ENCODE measurements around the gene KPNA1. TPM values are rescaled to one million over a fixed set of nuclear protein-coding genes. Genes with fewer than 3 reads are reported as not detected.

Gene KPNA1
- total and polyA plus RNA-seq, 4 donors, result 10.8 to 55.2 (median 28.9) TPM

DNA sequence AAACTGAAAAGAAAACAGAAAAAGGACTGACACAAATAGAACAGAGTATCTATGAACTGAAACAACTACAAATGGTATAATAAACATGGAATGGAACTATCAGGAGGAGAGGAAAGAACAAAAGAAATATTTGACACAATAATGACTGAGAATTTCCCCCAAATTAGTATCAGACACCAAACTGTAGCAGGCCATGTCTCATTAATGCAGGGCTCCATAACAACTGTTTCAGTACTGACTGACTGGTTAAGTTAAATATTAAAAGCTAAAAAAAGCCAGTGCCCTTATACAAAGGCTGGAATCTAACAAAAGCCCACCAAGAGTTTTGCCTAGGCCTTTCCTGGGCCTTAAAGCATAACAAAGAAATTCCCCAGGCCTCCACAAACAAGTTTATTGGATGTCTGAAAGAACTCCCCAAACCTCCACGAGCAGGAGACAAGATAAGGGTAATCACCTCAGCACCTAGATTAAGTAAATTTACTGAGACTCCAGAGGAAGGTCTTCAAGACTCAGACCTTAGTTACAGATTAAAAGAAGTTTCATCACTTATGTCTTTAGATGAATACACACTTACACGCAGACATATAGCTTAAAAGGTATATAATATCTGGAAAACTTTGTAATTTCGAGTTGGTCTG is 45.7 kb downstream of the KPNA1 start:
- Histone ChIP-seq H3K4me3 (no peak overlapping the region), H3K36me3 (ENCODE audit: control insufficient read depth in 4 of 4, insufficient read depth in 4 of 4, low read length in 4 of 4) (peaks cover 0 to 6% (median 0%) of the 10 kb centered on the region in 4 donors), H3K4me1 (ENCODE audit: control insufficient read depth in 5 of 5, insufficient read depth in 5 of 5, low read length in 5 of 5) (peaks cover 0 to 7% (median 0%) of the 10 kb centered on the region in 5 donors), H3K27me3 (ENCODE audit: control insufficient read depth in 3 of 3, insufficient read depth in 3 of 3, low read length in 2 of 3) (no peaks in the 10 kb centered on the region), H3K9ac (ENCODE audit: insufficient read depth in 1 of 2, low read length in 2 of 2) (no peak overlapping the region), H3K9me3 (ENCODE audit: control insufficient read depth in 4 of 4, insufficient read depth in 3 of 4, low read length in 3 of 4) (no peaks in the 10 kb centered on the region), H3K27ac (ENCODE audit: low read depth in 1 of 2, low read length in 1 of 2) (no peak overlapping the region)
- WGBS, 2 donors, result 80 to 90% methylated on average over 3 of the region's 3 CpGs
- ATAC-seq (ENCODE audit: insufficient read depth, low FRiP score), result no peak
- TF ChIP-seq, protein P1, sequence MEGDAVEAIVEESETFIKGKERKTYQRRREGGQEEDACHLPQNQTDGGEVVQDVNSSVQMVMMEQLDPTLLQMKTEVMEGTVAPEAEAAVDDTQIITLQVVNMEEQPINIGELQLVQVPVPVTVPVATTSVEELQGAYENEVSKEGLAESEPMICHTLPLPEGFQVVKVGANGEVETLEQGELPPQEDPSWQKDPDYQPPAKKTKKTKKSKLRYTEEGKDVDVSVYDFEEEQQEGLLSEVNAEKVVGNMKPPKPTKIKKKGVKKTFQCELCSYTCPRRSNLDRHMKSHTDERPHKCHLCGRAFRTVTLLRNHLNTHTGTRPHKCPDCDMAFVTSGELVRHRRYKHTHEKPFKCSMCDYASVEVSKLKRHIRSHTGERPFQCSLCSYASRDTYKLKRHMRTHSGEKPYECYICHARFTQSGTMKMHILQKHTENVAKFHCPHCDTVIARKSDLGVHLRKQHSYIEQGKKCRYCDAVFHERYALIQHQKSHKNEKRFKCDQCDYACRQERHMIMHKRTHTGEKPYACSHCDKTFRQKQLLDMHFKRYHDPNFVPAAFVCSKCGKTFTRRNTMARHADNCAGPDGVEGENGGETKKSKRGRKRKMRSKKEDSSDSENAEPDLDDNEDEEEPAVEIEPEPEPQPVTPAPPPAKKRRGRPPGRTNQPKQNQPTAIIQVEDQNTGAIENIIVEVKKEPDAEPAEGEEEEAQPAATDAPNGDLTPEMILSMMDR (IDR thresholded peaks at IDR 0.05; ENCODE audit: control extremely low read depth, extremely low read depth), result no peak
- DNase-seq, result no peak

DNA sequence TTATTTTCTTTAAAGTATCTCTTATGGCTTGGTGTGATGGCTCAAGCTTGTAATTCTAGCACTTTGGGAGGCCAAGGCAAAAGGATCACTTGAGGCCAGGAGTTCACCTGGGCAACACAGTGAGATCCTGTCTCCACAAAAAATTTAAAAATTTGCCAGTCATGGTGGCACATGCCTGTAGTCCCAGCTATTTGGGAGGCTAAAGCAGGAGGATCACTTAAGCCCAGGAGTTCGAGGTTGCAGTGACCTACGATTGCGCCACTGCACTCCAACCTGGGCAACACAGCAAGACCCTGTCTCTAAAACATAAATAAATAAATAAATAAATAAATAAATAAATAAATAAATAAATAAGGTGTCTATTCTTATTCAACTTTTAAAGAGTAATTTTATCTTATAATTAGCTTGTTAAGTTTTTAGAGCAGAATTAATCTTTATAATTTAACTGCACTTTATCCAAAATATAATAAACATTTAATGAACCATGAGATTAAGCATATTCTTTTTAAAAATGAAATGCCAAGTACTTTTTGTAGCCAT is 48.0 kb downstream of the KPNA1 start:
- no peak overlapping the region for H3K27ac ChIP-seq (ENCODE audit: low read depth in 1 of 2, low read length in 1 of 2)
- no peak overlapping the region for H3K4me3 ChIP-seq
- H3K9ac ChIP-seq (ENCODE audit: insufficient read depth in 1 of 2, low read length in 2 of 2), result no peak overlapping the region
- ATAC-seq (ENCODE audit: insufficient read depth, low FRiP score), result no peak
- H3K27me3 ChIP-seq (ENCODE audit: control insufficient read depth in 3 of 3, insufficient read depth in 3 of 3, low read length in 2 of 3), result no peaks in the 10 kb centered on the region
- no peaks in the 10 kb centered on the region for H3K9me3 ChIP-seq (ENCODE audit: control insufficient read depth in 4 of 4, insufficient read depth in 3 of 4, low read length in 3 of 4)
- TF ChIP-seq, protein P1 (IDR thresholded peaks at IDR 0.05; ENCODE audit: control extremely low read depth, extremely low read depth), result no peak
- H3K4me1 ChIP-seq (ENCODE audit: control insufficient read depth in 5 of 5, insufficient read depth in 5 of 5, low read length in 5 of 5), result peaks cover 0 to 7% (median 0%) of the 10 kb centered on the region in 5 donors
- H3K36me3 ChIP-seq (ENCODE audit: control insufficient read depth in 4 of 4, insufficient read depth in 4 of 4, low read length in 4 of 4), result peaks cover 0 to 11% (median 5%) of the 10 kb centered on the region in 4 donors
- no peak for DNase-seq
- 98 to 99% methylated on average over 3 of the region's 3 CpGs for WGBS, 2 donors

DNA sequence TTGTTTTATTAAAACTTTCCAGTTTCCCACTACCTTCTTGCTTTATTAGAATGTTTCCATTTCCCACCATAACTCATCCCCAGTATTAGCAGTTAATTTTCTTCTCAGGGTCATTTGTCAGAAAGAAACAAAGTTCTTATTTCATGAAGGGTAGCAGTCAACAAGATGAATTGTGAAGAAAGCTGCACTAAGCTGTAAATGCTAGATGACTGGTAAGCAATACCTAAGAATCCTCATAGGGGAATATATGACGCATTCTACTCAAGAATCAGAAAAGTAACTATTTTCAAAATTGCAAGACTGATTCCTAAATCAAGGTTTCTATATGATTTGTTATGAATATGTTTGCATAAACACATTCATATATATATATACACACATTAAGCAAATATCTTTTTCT is 50.1 kb downstream of the KPNA1 start:
- Histone ChIP-seq H3K4me1 (ENCODE audit: control insufficient read depth in 5 of 5, insufficient read depth in 5 of 5, low read length in 5 of 5) (peaks cover 0 to 7% (median 0%) of the 10 kb centered on the region in 5 donors), H3K9me3 (ENCODE audit: control insufficient read depth in 4 of 4, insufficient read depth in 3 of 4, low read length in 3 of 4) (no peaks in the 10 kb centered on the region), H3K27me3 (ENCODE audit: control insufficient read depth in 3 of 3, insufficient read depth in 3 of 3, low read length in 2 of 3) (no peaks in the 10 kb centered on the region), H3K4me3 (no peak overlapping the region), H3K27ac (ENCODE audit: low read depth in 1 of 2, low read length in 1 of 2) (no peak overlapping the region), H3K36me3 (ENCODE audit: control insufficient read depth in 4 of 4, insufficient read depth in 4 of 4, low read length in 4 of 4) (peaks cover 0 to 14% (median 7%) of the 10 kb centered on the region in 4 donors), H3K9ac (ENCODE audit: insufficient read depth in 1 of 2, low read length in 2 of 2) (no peak overlapping the region)
- TF ChIP-seq, protein P1 (IDR thresholded peaks at IDR 0.05; ENCODE audit: control extremely low read depth, extremely low read depth), result no peak
- 91 to 100% methylated on average over 1 of the region's 1 CpG for WGBS, 2 donors
- no peak for DNase-seq
- ATAC-seq (ENCODE audit: insufficient read depth, low FRiP score), result no peak

All from lung (tissue), 12 donors.